Hepatocyte (in vitro differentiated cells): ENCODE results near the gene DPF3.

Experiments
- CTCF ChIP-seq: fragments of 200-600 bp; sonication (generic); IDR thresholded peaks from 2 replicates; pipeline ENCODE4 v1.5.1; 2016; ENCODE audit warnings: antibody characterized with exemption, mild to moderate bottlenecking; ENCODE audit not compliant: poor library complexity
- EZH2 ChIP-seq: fragments of 200-600 bp; sonication (generic); IDR thresholded peaks from 2 replicates; pipeline ENCODE4 v1.6.1; 2016; ENCODE audit warnings: antibody characterized with exemption, mild to moderate bottlenecking, borderline replicate concordance
- EZH2phosphoT487 ChIP-seq: fragments of 200-600 bp; sonication (generic); IDR thresholded peaks from one replicate; pipeline ENCODE4 v1.6.1; 2018; ENCODE audit warnings: antibody characterized with exemption, mild to moderate bottlenecking, low read depth, moderate library complexity; ENCODE audit not compliant: unreplicated experiment, severe bottlenecking

GRCh38 chr14:72644038-72644437 lies 249.9 kb downstream of the DPF3 start:
- no peak for TF ChIP-seq EZH2phosphoT487
- TF ChIP-seq CTCF = no peak
- no peak for TF ChIP-seq EZH2
